Measurements from ENCODE around the gene POLR3A. TPM values are rescaled to one million over a fixed set of nuclear protein-coding genes. Genes with fewer than 3 reads are reported as not detected.

POLR3A gene
- total and polyA plus RNA-seq, 2 of the 13 experiments (the other 11 are each of a cell fraction or from before 2014, with no cell fraction given): 13.6 to 19.2 TPM

DNA sequence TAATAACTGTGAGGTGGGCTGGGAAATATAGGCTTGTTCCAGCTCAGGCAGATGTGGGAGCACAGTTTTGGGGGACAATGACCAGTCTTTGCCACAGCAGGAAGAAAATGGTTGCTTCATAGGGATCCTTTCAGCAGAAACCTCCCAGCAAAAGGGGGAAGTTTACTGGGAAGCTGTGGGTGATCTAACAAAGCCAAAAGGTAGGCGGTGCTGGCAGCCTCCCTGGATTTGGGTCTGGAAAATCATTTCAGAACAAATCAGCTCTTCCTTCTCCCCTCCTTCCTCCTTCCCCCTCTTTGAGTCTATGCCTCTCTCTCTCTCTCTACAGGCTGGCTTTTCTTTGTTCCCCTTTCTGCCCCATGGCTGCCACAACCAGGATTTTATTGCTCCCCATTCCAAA, 20.5 kb upstream of the POLR3A start:
- TF ChIP-seq, protein P1, sequence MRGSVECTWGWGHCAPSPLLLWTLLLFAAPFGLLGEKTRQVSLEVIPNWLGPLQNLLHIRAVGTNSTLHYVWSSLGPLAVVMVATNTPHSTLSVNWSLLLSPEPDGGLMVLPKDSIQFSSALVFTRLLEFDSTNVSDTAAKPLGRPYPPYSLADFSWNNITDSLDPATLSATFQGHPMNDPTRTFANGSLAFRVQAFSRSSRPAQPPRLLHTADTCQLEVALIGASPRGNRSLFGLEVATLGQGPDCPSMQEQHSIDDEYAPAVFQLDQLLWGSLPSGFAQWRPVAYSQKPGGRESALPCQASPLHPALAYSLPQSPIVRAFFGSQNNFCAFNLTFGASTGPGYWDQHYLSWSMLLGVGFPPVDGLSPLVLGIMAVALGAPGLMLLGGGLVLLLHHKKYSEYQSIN (CRISPR knock-in tag; IDR thresholded peaks at IDR 0.05; ENCODE audit: borderline replicate concordance): no peak
- TF ChIP-seq, protein P2, sequence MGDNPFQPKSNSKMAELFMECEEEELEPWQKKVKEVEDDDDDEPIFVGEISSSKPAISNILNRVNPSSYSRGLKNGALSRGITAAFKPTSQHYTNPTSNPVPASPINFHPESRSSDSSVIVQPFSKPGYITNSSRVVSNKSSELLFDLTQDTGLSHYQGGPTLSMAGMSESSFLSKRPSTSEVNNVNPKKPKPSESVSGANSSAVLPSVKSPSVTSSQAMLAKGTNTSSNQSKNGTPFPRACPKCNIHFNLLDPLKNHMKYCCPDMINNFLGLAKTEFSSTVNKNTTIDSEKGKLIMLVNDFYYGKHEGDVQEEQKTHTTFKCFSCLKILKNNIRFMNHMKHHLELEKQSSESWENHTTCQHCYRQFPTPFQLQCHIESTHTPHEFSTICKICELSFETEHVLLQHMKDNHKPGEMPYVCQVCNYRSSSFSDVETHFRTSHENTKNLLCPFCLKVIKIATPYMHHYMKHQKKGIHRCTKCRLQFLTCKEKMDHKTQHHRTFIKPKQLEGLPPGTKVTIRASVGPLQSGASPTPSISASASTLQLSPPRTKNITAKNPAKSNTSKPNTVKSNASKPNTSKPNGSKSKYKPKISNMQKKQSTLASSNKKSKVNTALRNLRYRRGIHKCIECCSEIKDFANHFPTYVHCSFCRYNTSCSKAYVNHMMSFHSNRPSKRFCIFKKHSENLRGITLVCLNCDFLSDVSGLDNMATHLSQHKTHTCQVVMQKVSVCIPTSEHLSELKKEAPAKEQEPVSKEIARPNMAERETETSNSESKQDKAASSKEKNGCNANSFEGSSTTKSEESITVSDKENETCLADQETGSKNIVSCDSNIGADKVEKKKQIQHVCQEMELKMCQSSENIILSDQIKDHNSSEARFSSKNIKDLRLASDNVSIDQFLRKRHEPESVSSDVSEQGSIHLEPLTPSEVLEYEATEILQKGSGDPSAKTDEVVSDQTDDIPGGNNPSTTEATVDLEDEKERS (CRISPR knock-in tag; IDR thresholded peaks at IDR 0.05): no peak
- no peak for TF ChIP-seq PAF1 (CRISPR knock-in tag; IDR thresholded peaks at IDR 0.05)
- TF ChIP-seq, protein P3, sequence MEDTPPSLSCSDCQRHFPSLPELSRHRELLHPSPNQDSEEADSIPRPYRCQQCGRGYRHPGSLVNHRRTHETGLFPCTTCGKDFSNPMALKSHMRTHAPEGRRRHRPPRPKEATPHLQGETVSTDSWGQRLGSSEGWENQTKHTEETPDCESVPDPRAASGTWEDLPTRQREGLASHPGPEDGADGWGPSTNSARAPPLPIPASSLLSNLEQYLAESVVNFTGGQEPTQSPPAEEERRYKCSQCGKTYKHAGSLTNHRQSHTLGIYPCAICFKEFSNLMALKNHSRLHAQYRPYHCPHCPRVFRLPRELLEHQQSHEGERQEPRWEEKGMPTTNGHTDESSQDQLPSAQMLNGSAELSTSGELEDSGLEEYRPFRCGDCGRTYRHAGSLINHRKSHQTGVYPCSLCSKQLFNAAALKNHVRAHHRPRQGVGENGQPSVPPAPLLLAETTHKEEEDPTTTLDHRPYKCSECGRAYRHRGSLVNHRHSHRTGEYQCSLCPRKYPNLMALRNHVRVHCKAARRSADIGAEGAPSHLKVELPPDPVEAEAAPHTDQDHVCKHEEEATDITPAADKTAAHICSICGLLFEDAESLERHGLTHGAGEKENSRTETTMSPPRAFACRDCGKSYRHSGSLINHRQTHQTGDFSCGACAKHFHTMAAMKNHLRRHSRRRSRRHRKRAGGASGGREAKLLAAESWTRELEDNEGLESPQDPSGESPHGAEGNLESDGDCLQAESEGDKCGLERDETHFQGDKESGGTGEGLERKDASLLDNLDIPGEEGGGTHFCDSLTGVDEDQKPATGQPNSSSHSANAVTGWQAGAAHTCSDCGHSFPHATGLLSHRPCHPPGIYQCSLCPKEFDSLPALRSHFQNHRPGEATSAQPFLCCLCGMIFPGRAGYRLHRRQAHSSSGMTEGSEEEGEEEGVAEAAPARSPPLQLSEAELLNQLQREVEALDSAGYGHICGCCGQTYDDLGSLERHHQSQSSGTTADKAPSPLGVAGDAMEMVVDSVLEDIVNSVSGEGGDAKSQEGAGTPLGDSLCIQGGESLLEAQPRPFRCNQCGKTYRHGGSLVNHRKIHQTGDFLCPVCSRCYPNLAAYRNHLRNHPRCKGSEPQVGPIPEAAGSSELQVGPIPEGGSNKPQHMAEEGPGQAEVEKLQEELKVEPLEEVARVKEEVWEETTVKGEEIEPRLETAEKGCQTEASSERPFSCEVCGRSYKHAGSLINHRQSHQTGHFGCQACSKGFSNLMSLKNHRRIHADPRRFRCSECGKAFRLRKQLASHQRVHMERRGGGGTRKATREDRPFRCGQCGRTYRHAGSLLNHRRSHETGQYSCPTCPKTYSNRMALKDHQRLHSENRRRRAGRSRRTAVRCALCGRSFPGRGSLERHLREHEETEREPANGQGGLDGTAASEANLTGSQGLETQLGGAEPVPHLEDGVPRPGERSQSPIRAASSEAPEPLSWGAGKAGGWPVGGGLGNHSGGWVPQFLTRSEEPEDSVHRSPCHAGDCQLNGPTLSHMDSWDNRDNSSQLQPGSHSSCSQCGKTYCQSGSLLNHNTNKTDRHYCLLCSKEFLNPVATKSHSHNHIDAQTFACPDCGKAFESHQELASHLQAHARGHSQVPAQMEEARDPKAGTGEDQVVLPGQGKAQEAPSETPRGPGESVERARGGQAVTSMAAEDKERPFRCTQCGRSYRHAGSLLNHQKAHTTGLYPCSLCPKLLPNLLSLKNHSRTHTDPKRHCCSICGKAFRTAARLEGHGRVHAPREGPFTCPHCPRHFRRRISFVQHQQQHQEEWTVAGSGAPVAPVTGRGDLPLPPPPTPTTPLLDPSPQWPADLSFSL (CRISPR knock-in tag; IDR thresholded peaks at IDR 0.05): no peak
- TF ChIP-seq RXRA (CRISPR knock-in tag; IDR thresholded peaks at IDR 0.05): no peak
- TF ChIP-seq SOX6 (IDR thresholded peaks at IDR 0.05): no peak
- no peak for TF ChIP-seq SOX6 (CRISPR knock-in tag; IDR thresholded peaks at IDR 0.05)
- H3K4me1 ChIP-seq (ENCODE audit: insufficient read depth, low read length): peaks cover 28% of the 10 kb centered on the region
- in situ Hi-C loops (cut with HindIII; ENCODE audit: extremely low pct_ligation_motif_present, low pct_unique_long_range_greater_than_20kb) (loop anchor here (5.0 kb wide), 1 partner anchor 117 kb away; no protein-coding TSS in a partner anchor), intact Hi-C loops (cut with micrococcal nuclease; ENCODE audit: unreplicated experiment) (loop anchor here (5.0 to 10.0 kb wide), 4 partner anchors 255 to 1147 kb away; no protein-coding TSS in a partner anchor)
- no peak for ATAC-seq
- no peak overlapping the region for H3K27ac ChIP-seq (ENCODE audit: extremely low read length, insufficient read depth, low read length)
- no peaks in the 10 kb centered on the region for H3K36me3 ChIP-seq (replicated peaks in 1 of 2; ENCODE audit: control insufficient read depth in 1 of 2, insufficient read depth in 2 of 2, low read length in 2 of 2)
- CTCF ChIA-PET (ENCODE audit: low intra/inter-chr PET ratio, low total read pairs): no interaction called here
- no peaks in the 10 kb centered on the region for H4K20me1 ChIP-seq (ENCODE audit: insufficient read depth, low read length)
- no peaks in the 10 kb centered on the region for H3K79me2 ChIP-seq (ENCODE audit: insufficient read depth, low read length)
- no peak overlapping the region for H3K9ac ChIP-seq (ENCODE audit: insufficient read depth, low read depth, low read length)
- BruUV-seq (replicated peaks): no TSS peak
- FAIRE-seq: no peak
- WGBS (ENCODE audit: low lambda C conversion rate): 94% methylated on average over 1 of the region's 1 CpG
- H3K27me3 ChIP-seq (ENCODE audit: control insufficient read depth in 1 of 2, insufficient read depth in 2 of 2, low read length in 2 of 2): no peaks in the 10 kb centered on the region
- no peak overlapping the region for H2AFZ ChIP-seq (ENCODE audit: low read length)
- no peak for DNase-seq (ENCODE audit: low spot score)
- no peak overlapping the region for H3K4me3 ChIP-seq (replicated peaks in 1 of 3; ENCODE audit: insufficient read depth in 1 of 3, low read depth in 2 of 3, low read length in 3 of 3)
- POLR2A ChIA-PET: no interaction called here
- H3K4me2 ChIP-seq (ENCODE audit: low read depth, low read length): no peak overlapping the region
- no peaks in the 10 kb centered on the region for H3K9me3 ChIP-seq (ENCODE audit: low read length)
